ENCODE data around the gene CDKN3. TPM values are rescaled to one million over a fixed set of nuclear protein-coding genes. Genes with fewer than 3 reads are reported as not detected.
"Not testable (repeated sequence)": the region's sequence is repeated elsewhere in the genome, so short reads cannot be mapped to it uniquely, and the experiment has no call there.

The CDKN3 gene
- total RNA-seq, 1 donor from 2014 or later = 5.3 TPM

- DNase-seq (ENCODE audit: low spot score in 2 of 2) (no peak), FAIRE-seq (no peak)
These were observed 55.2 kb downstream of the CDKN3 start for GRCh38 chr14:54451961-54452360.

DNA sequence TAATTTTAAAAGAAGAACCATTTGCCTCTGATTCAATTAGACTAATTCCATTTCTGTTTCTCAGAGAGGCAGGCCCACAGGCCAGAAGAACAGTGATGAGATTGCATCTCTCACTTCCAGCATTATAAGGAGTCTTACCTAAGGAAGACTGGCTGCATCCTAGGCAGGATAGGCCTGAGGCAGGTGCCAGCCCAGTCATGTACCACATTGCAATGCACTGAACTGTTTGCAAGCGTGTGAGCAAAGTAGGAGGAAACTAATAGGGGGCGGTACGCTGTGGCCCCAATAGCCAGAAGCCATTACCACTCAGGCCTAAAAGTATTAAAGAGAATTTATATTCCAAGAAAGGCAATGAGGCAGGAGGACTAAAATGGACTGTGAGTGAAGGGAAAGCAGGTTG lies 56.4 kb downstream of the CDKN3 start:
- FAIRE-seq (no peak), DNase-seq (ENCODE audit: low spot score in 2 of 2) (no peak)

- not testable (repeated sequence) for DNase-seq (ENCODE audit: low spot score in 2 of 2); FAIRE-seq
These were observed 57.2 kb downstream of the CDKN3 start for GRCh38 chr14:54453990-54454389.

DNA sequence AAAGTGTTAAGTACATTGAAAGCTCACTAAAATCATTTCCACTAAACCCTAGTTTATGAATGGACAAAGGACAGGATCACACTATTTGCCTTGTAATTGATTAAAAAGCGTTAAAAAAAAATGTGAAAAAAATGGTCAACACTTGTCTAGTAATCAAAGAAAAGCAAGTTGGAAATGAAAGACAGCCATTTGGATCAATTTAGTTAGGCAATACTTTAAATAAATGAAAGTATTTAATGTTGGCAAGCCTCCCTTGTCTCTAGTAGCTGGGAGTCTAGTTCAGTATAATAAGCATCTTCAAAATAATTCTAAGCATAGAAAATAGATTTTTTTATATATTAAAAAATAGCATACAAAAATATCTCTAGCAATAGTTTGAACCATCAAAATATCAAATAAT lies 58.6 kb downstream of the CDKN3 start:
- no peak for DNase-seq (ENCODE audit: low spot score in 2 of 2)
- FAIRE-seq = no peak

- not testable (repeated sequence) for DNase-seq (ENCODE audit: low spot score in 2 of 2); FAIRE-seq
These were observed 60.2 kb downstream of the CDKN3 start for GRCh38 chr14:54456820-54457608.

- FAIRE-seq (no peak), DNase-seq (ENCODE audit: low spot score in 2 of 2) (no peak)
These were observed 60.8 kb downstream of the CDKN3 start for GRCh38 chr14:54457609-54457996.

- not testable (repeated sequence) for DNase-seq (ENCODE audit: low spot score in 2 of 2); FAIRE-seq
These were observed 61.7 kb downstream of the CDKN3 start for GRCh38 chr14:54458536-54458935.

- DNase-seq (ENCODE audit: low spot score in 2 of 2) = no peak
- FAIRE-seq = no peak
These were observed 62.3 kb downstream of the CDKN3 start for GRCh38 chr14:54459106-54459505.

- DNase-seq (ENCODE audit: low spot score in 2 of 2) = no peak
- FAIRE-seq = no peak
These were observed 65.2 kb downstream of the CDKN3 start for GRCh38 chr14:54462048-54462447.

DNA sequence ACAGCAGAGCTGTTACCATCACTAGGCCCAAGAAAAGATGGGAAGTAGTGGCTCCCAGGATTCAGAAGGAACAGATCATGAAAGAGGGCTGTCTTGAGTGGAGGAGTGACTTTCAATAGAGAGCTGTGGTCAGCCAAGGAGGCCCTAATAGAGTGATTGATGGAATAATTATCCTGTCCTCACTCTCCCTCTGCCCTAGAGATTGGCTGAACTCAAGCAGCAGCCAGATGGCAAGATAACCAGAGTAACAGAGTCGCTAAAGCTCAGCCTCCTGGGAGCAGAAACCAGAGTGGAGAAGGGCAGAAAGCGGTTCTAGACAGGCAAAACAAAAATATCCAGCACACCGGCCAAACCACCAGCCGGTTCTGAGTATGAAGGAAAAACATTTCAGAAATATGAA lies 68.8 kb downstream of the CDKN3 start:
- FAIRE-seq (no peak), DNase-seq (ENCODE audit: low spot score in 2 of 2) (no peak)

DNA sequence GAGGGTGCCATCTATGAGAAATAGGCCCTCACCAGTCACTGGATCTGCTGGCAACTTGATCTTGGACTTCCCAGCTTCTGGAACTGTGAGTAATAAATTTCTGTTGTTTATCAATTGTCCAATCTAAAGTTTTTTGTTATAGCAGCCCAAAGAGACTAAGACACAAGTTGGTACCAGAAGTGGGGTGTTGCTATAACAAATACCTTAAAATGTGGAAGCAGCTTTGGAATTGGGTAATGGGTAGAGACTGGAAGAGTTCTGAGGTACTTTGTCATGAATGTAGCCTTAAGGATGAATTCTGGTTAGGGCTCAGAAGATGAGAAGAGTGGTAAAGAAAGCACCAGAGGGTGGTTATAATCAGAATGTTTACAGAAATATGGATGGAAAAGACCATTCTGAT lies 70.5 kb downstream of the CDKN3 start:
- FAIRE-seq = no peak
- no peak for DNase-seq (ENCODE audit: low spot score in 2 of 2)

Other genes with a start within 250 kb of the CDKN3 start
- 41.6 TPM for gene CNIH1, start 44.4 kb downstream of the CDKN3 start, total RNA-seq
- gene GMFB, start 92.0 kb downstream of the CDKN3 start, total RNA-seq = 258 TPM
- 19.6 TPM for gene CGRRF1, start 112.9 kb downstream of the CDKN3 start, total RNA-seq
- 8.2 TPM for gene SAMD4A, start 170.1 kb downstream of the CDKN3 start, total RNA-seq